ENCODE results near the gene NPTXR.

DNA sequence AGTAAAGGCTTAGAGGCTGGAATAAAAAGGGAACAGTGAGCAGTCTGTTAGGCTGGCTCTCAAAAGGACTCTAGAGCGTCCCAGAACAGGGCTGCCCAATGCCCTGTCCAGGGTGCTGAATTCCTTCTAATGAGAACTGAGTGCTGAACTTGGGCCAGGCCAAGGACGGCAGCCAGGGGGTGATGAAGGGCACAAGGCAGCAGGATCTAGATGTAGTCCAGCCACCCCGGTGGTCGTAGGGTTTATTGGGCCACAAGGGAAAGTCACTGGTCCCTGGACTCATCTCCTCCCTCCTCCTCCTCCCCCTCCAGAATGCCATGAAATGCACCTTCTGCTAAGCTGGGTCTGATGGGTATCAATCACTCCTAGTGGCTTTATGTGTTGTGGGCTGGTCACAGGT, 19.2 kb downstream of the NPTXR start:
- TF ChIP-seq, protein P1, sequence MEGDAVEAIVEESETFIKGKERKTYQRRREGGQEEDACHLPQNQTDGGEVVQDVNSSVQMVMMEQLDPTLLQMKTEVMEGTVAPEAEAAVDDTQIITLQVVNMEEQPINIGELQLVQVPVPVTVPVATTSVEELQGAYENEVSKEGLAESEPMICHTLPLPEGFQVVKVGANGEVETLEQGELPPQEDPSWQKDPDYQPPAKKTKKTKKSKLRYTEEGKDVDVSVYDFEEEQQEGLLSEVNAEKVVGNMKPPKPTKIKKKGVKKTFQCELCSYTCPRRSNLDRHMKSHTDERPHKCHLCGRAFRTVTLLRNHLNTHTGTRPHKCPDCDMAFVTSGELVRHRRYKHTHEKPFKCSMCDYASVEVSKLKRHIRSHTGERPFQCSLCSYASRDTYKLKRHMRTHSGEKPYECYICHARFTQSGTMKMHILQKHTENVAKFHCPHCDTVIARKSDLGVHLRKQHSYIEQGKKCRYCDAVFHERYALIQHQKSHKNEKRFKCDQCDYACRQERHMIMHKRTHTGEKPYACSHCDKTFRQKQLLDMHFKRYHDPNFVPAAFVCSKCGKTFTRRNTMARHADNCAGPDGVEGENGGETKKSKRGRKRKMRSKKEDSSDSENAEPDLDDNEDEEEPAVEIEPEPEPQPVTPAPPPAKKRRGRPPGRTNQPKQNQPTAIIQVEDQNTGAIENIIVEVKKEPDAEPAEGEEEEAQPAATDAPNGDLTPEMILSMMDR (conservative IDR thresholded peaks at IDR 0.05 in 1 of 2, IDR thresholded peaks at IDR 0.05 in 1 of 2; ENCODE audit: low read depth in 1 of 2, low read length in 2 of 2): peak; percentile 35 to 70
- no peak for TF ChIP-seq EZH2 (IDR thresholded peaks at IDR 0.05; ENCODE audit: low read length, missing control alignments)
